HG03280 (cell line): Measurements from ENCODE around the gene SEMA4G.

ENCODE experiments used
- ATAC-seq: cut with Tn5 transposase; IDR thresholded peaks from one replicate; pipeline ENCODE4 v1.9.1; 2021; ENCODE audit warnings: mild to moderate bottlenecking, moderate library complexity; ENCODE audit not compliant: unreplicated experiment

Gene SEMA4G

GRCh38 chr10:101006593-101007098 lies 37.3 kb downstream of the SEMA4G start:
- no peak for ATAC-seq

DNA sequence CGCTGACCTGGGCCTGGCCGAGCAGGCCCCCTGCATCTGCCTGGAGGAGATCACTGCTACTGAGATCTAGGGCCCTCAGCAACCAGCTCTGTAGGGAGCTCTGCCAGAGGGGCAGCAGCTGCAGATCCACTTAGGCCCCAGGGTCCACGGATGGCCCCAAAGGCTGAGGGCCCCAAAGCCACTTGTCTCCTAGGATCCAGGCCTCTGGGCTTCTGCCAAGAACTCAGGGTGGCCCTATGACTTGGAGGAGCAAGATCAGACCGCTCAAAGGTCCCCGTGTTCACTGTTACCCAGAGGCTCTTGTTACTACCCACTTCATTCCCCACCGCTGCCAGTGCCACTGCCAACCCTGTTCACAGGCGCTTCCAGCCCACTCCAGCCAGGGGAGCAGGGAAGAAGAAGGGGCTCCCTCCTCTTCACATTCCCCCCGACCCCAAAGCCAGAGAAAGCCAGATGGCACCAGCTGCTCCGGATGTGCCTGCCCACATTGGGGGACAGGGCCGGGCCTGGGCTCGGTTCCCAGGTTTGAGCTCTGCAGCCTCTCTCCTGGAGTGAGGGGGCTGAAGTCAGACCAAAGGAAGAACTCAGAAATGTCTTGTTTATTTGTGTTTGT lies 37.9 kb downstream of the SEMA4G start:
- ATAC-seq: no peak

DNA sequence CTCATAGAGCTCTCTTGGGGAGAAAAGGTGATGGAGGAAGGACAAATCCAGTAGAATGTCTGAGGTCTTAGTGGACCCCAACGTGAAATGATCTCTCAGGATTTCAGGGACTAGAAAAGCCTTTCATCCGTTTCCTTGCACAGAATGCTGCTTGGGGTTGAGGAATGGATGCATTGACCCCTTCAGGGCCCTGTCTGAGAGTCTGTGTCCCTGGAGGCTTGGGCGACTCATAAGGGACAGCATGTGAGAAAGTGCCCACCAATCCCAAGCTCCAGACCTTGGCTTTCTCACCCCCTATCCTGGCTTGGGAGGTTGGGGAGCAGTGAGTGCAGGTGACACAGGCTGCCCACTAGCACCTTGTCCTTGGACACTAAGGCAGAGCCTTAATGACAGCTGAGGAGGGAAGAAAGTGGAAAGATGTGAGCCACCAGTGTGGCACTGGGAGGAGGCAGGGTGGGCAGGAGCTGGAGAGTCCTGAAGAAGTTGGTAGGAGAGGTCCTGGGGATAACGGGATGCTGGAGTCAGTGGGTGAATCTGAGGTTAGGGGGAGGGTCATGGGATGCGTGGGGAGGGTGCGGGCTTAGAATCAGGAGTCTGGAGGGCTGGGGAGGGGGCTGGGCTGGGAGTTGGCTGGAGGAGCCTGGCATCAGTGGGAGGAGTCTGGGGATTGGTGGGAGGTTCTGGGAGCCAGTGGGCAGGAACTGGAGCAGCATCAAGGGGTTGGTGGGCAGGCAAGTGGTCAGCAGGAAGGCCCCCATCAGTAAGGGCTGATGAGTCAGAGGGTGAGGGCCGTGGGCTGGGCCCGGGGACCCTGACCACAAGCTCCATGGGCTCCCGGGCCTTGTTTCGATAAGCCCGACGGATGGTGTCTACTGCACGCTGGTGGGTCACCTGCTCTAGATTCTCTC lies 38.9 kb downstream of the SEMA4G start:
- no peak for ATAC-seq

- no peak for ATAC-seq
Observed at GRCh38 chr10:101008823-101009423, 39.6 kb downstream of the SEMA4G start.

GRCh38 chr10:101010329-101010728 lies 41.0 kb downstream of the SEMA4G start:
- no peak for ATAC-seq

GRCh38 chr10:101011517-101012423 lies 42.5 kb downstream of the SEMA4G start:
- no peak for ATAC-seq

DNA sequence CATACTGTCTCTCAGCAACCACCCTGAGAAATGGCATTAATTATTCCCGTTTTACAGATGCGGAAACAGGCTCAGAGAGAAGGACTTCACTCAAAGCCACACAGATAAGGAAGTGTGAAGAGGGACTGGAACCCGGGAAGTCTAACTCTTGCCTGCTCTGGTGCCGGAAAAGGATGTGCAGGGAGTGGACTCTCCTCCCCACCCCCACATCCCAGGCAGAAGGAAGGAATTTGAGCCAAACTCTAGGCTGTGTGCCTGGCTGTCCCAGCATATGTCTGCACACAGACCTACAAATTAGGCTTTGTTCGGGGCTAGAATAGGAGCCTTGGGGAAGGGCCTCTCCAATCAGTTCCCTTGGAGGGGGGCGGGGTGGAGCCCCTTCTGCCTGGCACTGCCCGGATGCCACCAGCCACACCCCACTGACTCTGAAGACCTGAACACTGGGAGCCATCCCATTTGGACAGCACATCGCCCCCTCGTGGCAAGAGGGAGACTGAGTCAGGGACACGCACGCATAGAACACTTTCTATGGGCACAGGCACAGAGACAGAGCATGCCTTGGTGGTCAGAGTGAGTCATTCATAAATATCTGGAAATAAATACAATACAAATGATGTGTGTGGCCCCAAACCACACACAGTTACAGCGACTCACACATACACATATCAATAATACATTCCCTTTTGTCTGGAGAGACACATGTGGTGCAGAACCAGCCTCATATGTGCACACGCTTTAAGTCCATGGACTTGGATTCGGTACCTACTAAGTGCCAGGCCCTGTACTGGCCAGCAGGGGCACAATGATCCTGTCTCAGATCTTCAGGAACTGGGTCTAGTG lies 43.4 kb downstream of the SEMA4G start:
- ATAC-seq: peak; percentile 81

DNA sequence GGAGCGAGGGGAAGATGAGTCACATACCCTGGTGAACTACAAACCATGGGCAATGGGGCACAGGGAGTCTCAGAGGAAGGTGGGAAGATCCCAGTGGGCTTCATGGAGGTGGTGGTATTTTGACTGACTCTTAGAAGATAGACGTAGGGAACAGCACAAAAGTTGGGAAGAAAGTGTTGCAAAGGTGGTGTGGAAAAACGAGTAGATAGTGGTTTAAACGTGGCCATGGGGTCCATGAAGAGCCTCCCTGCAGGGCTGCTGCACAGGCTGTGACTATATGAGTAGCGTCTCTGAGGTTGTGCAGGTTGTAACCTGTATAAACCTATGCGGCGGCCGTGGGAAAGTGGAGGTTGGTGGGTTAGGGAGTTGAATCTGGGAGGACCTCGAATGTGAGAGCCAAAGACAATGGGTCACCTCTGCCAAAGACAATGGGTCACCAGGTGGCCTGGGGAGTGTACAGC lies 44.1 kb downstream of the SEMA4G start:
- ATAC-seq: no peak

- ATAC-seq: no peak
Observed at GRCh38 chr10:101014230-101014884, 45.1 kb downstream of the SEMA4G start.

- ATAC-seq: no peak
Observed at GRCh38 chr10:101014966-101015581, 45.8 kb downstream of the SEMA4G start.

DNA sequence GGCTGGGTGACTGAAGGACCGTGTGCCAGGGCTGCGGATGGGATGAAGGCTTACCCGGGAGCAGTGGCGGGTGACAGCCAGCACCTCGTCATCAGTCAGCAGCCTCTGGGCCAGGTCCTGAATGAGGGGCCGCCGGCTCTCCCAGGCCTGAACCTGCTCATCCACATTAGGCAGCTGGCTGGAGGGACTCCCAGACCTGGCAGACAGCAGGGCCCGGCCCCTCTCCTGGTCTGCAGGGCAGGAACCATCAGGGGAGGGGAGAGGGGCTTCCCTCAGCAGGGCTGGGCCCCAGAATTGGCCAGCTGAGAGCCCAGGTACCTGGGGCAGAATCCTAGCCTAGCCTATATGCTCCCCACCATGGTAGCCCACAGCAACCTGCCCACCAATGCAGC lies 46.3 kb downstream of the SEMA4G start:
- no peak for ATAC-seq

- ATAC-seq: no peak
Observed at GRCh38 chr10:101016814-101017213, 47.5 kb downstream of the SEMA4G start.

DNA sequence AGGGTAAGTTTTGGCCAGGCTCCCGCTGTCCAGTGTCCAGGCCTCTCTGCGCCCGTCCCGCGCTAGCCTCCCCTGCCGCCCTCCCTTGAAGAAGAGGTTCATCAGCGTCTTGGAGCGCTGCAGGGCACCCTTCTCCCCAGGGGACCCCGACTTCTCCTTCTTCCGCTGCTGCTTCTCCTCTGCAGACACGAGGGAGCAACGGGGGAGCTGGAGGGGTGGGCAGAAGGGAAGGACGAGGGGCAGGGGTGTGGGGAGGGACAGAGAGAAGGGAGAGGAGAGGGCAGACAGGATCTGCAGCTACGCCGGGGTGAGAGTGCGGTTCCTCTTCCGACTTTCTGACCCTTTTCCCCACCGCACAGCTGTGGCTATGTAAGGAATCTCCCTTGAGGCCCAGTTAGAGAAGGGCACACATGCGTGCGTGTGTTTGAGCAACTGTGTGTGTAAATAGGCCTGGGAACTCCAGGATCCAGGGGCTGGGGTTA lies 48.9 kb downstream of the SEMA4G start:
- no peak for ATAC-seq

DNA sequence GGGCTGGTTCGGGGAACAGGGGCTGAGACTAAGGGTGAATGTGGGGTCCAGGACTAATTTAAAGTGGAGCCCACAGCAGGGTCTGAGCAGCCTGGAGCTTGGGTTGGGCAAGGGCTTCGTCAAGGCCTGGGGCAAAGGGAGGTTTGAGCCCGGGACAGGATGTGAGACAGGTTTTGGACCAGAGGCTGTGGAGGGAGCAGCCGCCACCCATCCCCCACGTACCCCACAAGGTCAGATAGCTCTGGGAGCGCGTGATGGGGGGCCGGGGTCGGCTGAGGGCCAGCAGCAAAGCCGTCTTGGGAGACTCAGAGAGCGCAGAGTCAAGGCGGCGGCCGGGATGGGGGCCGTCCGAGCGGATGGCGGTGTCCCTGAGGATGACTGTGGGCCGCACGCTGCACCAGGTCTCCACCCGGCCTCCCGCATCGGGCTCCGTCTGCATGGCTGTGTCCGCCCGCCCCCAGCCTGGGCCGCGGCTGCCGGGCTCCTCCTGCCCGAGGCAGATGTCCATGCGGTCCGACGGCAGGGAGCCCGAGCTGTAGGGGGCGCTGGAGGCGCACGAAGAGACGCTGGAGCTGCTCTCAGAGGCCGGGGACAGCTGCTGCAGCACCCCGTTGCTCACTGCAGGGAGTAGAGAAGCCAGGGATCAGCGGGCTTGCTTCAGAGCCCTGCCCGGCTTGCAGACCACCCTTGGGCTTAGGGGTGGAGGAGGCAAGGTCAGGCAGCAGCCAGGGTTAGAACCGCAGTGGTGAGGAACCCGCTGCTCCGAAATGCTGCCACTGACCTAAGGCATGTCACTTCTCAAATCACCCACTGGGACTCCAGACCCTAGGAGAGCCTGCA lies 49.5 kb downstream of the SEMA4G start:
- ATAC-seq: no peak
